Eye (tissue), 1 donor: ENCODE data around the gene NOTCH2NLA.
"Not testable (repeated sequence)": the region's sequence is repeated elsewhere in the genome, so short reads cannot be mapped to it uniquely, and the experiment has no call there.

Experiments
- DNase-seq: peaks from one replicate; pipeline ENCODE4 v3.0.0-alpha.2; 2015

NOTCH2NLA gene

GRCh38 chr1:146228710-146229477 lies at the start of gene NOTCH2NLA:
Gene NOTCH2NLA (minus strand): TSS chr1:146229021. CDS start chr1:146189337, 39,684 bp downstream.
- not testable (repeated sequence) for DNase-seq

- DNase-seq, result not testable (repeated sequence)
These were observed 49.5 kb upstream of the NOTCH2NLA start for GRCh38 chr1:146278346-146278745.

- not testable (repeated sequence) for DNase-seq
These were observed 48.3 kb upstream of the NOTCH2NLA start for GRCh38 chr1:146277087-146277486.

GRCh38 chr1:146274083-146274482 lies 45.3 kb upstream of the NOTCH2NLA start:
- DNase-seq, result not testable (repeated sequence)

GRCh38 chr1:146273194-146273593 lies 44.4 kb upstream of the NOTCH2NLA start:
- not testable (repeated sequence) for DNase-seq

- DNase-seq, result not testable (repeated sequence)
These were observed 43.9 kb upstream of the NOTCH2NLA start for GRCh38 chr1:146272734-146273133.

- not testable (repeated sequence) for DNase-seq
These were observed 43.2 kb upstream of the NOTCH2NLA start for GRCh38 chr1:146271977-146272376.

- not testable (repeated sequence) for DNase-seq
These were observed 41.3 kb upstream of the NOTCH2NLA start for GRCh38 chr1:146270129-146270528.

- DNase-seq, result not testable (repeated sequence)
These were observed 37.4 kb upstream of the NOTCH2NLA start for GRCh38 chr1:146266179-146266748.

- not testable (repeated sequence) for DNase-seq
These were observed 35.9 kb upstream of the NOTCH2NLA start for GRCh38 chr1:146264761-146265160.

- DNase-seq, result not testable (repeated sequence)
These were observed 31.3 kb upstream of the NOTCH2NLA start for GRCh38 chr1:146260006-146260730.

GRCh38 chr1:146257992-146258552 lies 29.3 kb upstream of the NOTCH2NLA start:
- DNase-seq, result not testable (repeated sequence)

GRCh38 chr1:146254569-146255197 lies 25.9 kb upstream of the NOTCH2NLA start:
- DNase-seq, result not testable (repeated sequence)

GRCh38 chr1:146253249-146253855 lies 24.5 kb upstream of the NOTCH2NLA start:
- DNase-seq, result not testable (repeated sequence)

GRCh38 chr1:146251523-146251922 lies 22.7 kb upstream of the NOTCH2NLA start:
- not testable (repeated sequence) for DNase-seq

GRCh38 chr1:146248643-146249042 lies 19.8 kb upstream of the NOTCH2NLA start:
- not testable (repeated sequence) for DNase-seq

- DNase-seq, result not testable (repeated sequence)
These were observed 7.8 kb upstream of the NOTCH2NLA start for GRCh38 chr1:146236626-146237025.

- not testable (repeated sequence) for DNase-seq
These were observed 7.3 kb upstream of the NOTCH2NLA start for GRCh38 chr1:146236026-146236601.

- DNase-seq, result not testable (repeated sequence)
These were observed 608 bp downstream of the NOTCH2NLA start for GRCh38 chr1:146228144-146228682.

- DNase-seq, result not testable (repeated sequence)
These were observed 54.3 kb downstream of the NOTCH2NLA start for GRCh38 chr1:146174531-146174930.

- not testable (repeated sequence) for DNase-seq
These were observed 61.1 kb downstream of the NOTCH2NLA start for GRCh38 chr1:146167740-146168139.
